Erythroblast (primary cell): ENCODE measurements around the gene DDX47.
A peak's percentile ranks its signal among the peaks of the same experiment; 100 is the strongest.
"Not testable (repeated sequence)": the region's sequence is repeated elsewhere in the genome, so short reads cannot be mapped to it uniquely, and the experiment has no call there.

Experiments
- DNase-seq, 2 experiments: peaks; one replicate each; lab custom pipeline; 2025; lab: John Stamatoyannopoulos, UW
- GATA1 ChIP-seq: IDR thresholded peaks from 2 replicates; pipeline ENCODE4 v1.6.1; 2011; ENCODE audit warnings: low read depth, mild to moderate bottlenecking, control low read depth, low read length, moderate library complexity
- POLR2A ChIP-seq: IDR thresholded peaks from 2 replicates; pipeline ENCODE4 v1.6.1; 2011; ENCODE audit warnings: mild to moderate bottlenecking, low read length

DDX47 gene

GRCh38 chr12:12821975-12822374 is 8.8 kb downstream of the DDX47 start:
- no peak for DNase-seq
- TF ChIP-seq GATA1: no peak
- TF ChIP-seq POLR2A: no peak

GRCh38 chr12:12822886-12823285 is 9.7 kb downstream of the DDX47 start:
- TF ChIP-seq POLR2A: no peak
- TF ChIP-seq GATA1: no peak
- DNase-seq: no peak

GRCh38 chr12:12823300-12823699 is 10.2 kb downstream of the DDX47 start:
- no peak for TF ChIP-seq POLR2A
- TF ChIP-seq GATA1: no peak
- no peak for DNase-seq

GRCh38 chr12:12823811-12824210 is 10.7 kb downstream of the DDX47 start:
- no peak for TF ChIP-seq GATA1
- no peak for TF ChIP-seq POLR2A

GRCh38 chr12:12835378-12836146 is 22.4 kb downstream of the DDX47 start:
- no peak for TF ChIP-seq POLR2A
- TF ChIP-seq GATA1: no peak
- DNase-seq: peak in 1 of 2 experiments; percentile 17

More at GRCh38 chr12:12823811-12824210, 10.7 kb downstream of the DDX47 start:
- no peak for DNase-seq

- DNase-seq: no peak
- TF ChIP-seq GATA1 (no peak), POLR2A (no peak)
These were observed 23.4 kb downstream of the DDX47 start for GRCh38 chr12:12836571-12836970.

- TF ChIP-seq GATA1 (no peak), POLR2A (no peak)
- DNase-seq: peak; percentile 40 to 62
These were observed 24.1 kb downstream of the DDX47 start for GRCh38 chr12:12837025-12837812.

GRCh38 chr12:12837813-12838153 is 24.6 kb downstream of the DDX47 start:
- no peak for DNase-seq
- TF ChIP-seq POLR2A (no peak), GATA1 (no peak)

GRCh38 chr12:12839003-12839395 is 25.9 kb downstream of the DDX47 start:
- DNase-seq: no peak
- no peak for TF ChIP-seq POLR2A
- no peak for TF ChIP-seq GATA1

- DNase-seq: not testable (repeated sequence)
These were observed 26.3 kb downstream of the DDX47 start for GRCh38 chr12:12839439-12839838.

GRCh38 chr12:12839873-12840579 is 26.9 kb downstream of the DDX47 start:
- no peak for DNase-seq
- TF ChIP-seq GATA1 (no peak), POLR2A (no peak)

- no peak for TF ChIP-seq GATA1
- TF ChIP-seq POLR2A: no peak
- no peak for DNase-seq
These were observed 27.4 kb downstream of the DDX47 start for GRCh38 chr12:12840580-12840899.

- not testable (repeated sequence) for DNase-seq
These were observed 28.3 kb downstream of the DDX47 start for GRCh38 chr12:12841428-12841827.

GRCh38 chr12:12845794-12846243 is 32.7 kb downstream of the DDX47 start:
- no peak for TF ChIP-seq GATA1
- no peak for TF ChIP-seq POLR2A
- DNase-seq: no peak

GRCh38 chr12:12846780-12847179 is 33.6 kb downstream of the DDX47 start:
- not testable (repeated sequence) for DNase-seq
